Measurements from ENCODE around the gene NOX1.

NOX1 gene

GRCh38 chrX:100864657-100865391 lies 9.3 kb downstream of the NOX1 start:
- Histone ChIP-seq H3K27me3 (ENCODE audit: control insufficient read depth, insufficient read depth, low read length) (no peaks in the 10 kb centered on the region), H3K4me3 (ENCODE audit: low read depth, low read length) (no peak overlapping the region), H3K9ac (ENCODE audit: low read depth, low read length) (no peak overlapping the region), H3K9me3 (ENCODE audit: control insufficient read depth, insufficient read depth, low read length) (no peaks in the 10 kb centered on the region), H3K36me3 (ENCODE audit: control insufficient read depth, insufficient read depth, low read length) (no peaks in the 10 kb centered on the region), H3K4me1 (ENCODE audit: control insufficient read depth, insufficient read depth, low read length) (no peaks in the 10 kb centered on the region)

DNA sequence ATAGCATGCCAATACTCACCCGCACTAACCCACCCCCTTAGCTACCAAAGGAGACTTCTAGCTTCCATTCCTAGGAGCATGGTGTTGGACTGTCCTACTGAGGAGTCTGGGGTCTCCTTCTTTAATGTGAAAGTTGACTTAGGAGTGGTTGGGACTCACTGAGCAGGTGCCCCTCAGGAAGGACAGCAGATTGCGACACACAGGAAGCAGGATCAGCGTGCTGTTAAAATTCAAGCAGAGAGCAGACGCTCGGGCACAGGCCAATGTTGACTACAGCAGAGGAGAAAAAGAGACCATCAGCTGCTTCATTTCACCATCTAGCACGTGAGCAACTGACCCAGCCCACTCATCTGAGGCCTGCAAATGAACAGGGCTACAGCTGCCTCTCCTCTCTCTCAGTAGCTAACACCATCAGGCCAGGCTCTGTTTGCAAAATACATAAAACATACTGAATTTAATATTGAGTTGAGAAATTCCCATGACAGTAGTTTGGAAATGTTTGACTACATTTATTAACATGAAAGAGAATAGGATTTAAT lies 10.8 kb downstream of the NOX1 start:
- Histone ChIP-seq H3K9ac (ENCODE audit: low read depth, low read length) (no peak overlapping the region), H3K27me3 (ENCODE audit: control insufficient read depth, insufficient read depth, low read length) (no peaks in the 10 kb centered on the region), H3K4me3 (ENCODE audit: low read depth, low read length) (no peak overlapping the region), H3K9me3 (ENCODE audit: control insufficient read depth, insufficient read depth, low read length) (no peaks in the 10 kb centered on the region), H3K4me1 (ENCODE audit: control insufficient read depth, insufficient read depth, low read length) (no peaks in the 10 kb centered on the region), H3K36me3 (ENCODE audit: control insufficient read depth, insufficient read depth, low read length) (no peaks in the 10 kb centered on the region)

DNA sequence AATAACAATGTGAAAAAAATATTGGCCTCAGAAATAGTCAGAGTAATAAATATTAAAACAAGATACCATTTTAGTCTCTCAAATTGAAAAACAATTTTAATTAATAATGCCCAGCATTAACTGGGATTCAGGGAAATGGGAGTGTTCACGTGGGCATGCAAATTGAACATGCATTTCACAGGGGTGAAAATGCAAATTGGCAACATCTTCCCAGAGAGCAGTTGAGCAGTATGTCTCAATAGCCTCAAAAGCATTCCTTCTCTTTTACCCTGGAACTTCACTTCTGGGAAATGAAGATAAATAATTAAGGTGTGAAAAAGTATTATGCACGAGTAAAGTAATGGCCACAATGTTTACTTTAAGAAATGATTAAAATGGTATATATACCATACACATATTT lies 21.3 kb downstream of the NOX1 start:
- Histone ChIP-seq H3K9ac (ENCODE audit: low read depth, low read length) (no peak overlapping the region), H3K4me1 (ENCODE audit: control insufficient read depth, insufficient read depth, low read length) (no peaks in the 10 kb centered on the region), H3K9me3 (ENCODE audit: control insufficient read depth, insufficient read depth, low read length) (no peaks in the 10 kb centered on the region), H3K36me3 (ENCODE audit: control insufficient read depth, insufficient read depth, low read length) (no peaks in the 10 kb centered on the region), H3K4me3 (ENCODE audit: low read depth, low read length) (no peak overlapping the region), H3K27me3 (ENCODE audit: control insufficient read depth, insufficient read depth, low read length) (no peaks in the 10 kb centered on the region)

DNA sequence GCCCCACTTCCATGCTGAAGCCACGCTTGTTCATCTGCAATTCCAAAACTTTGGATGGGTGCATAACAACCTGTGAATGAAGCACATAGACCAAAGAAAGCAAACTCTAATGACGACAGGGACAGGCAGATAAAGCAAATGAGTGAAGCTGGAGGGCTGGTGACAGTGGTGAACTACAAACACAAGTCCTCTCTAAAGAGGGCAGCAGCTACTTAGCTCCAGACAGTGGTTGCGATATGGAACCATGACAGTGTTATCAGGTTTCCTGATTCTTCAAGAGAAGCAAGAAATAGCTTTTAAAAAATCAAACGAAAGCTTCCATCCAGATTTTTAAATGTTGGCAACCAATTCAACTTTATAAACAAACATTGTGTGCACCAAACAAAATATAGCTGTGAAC lies 23.8 kb downstream of the NOX1 start:
- Histone ChIP-seq H3K9me3 (ENCODE audit: control insufficient read depth, insufficient read depth, low read length) (no peaks in the 10 kb centered on the region), H3K4me3 (ENCODE audit: low read depth, low read length) (no peak overlapping the region), H3K36me3 (ENCODE audit: control insufficient read depth, insufficient read depth, low read length) (no peaks in the 10 kb centered on the region), H3K27me3 (ENCODE audit: control insufficient read depth, insufficient read depth, low read length) (no peaks in the 10 kb centered on the region), H3K4me1 (ENCODE audit: control insufficient read depth, insufficient read depth, low read length) (no peaks in the 10 kb centered on the region), H3K9ac (ENCODE audit: low read depth, low read length) (no peak overlapping the region)

GRCh38 chrX:100831219-100831946 lies 42.8 kb downstream of the NOX1 start:
- Histone ChIP-seq H3K9ac (ENCODE audit: low read depth, low read length) (no peak overlapping the region), H3K27me3 (ENCODE audit: control insufficient read depth, insufficient read depth, low read length) (no peaks in the 10 kb centered on the region), H3K4me1 (ENCODE audit: control insufficient read depth, insufficient read depth, low read length) (no peaks in the 10 kb centered on the region), H3K4me3 (ENCODE audit: low read depth, low read length) (no peak overlapping the region), H3K9me3 (ENCODE audit: control insufficient read depth, insufficient read depth, low read length) (peaks cover 3% of the 10 kb centered on the region), H3K36me3 (ENCODE audit: control insufficient read depth, insufficient read depth, low read length) (peaks cover 6% of the 10 kb centered on the region)

- no peak overlapping the region for H3K4me3 ChIP-seq (ENCODE audit: low read depth, low read length)
- no peak overlapping the region for H3K9ac ChIP-seq (ENCODE audit: low read depth, low read length)
- H3K27me3 ChIP-seq (ENCODE audit: control insufficient read depth, insufficient read depth, low read length): no peaks in the 10 kb centered on the region
- no peaks in the 10 kb centered on the region for H3K4me1 ChIP-seq (ENCODE audit: control insufficient read depth, insufficient read depth, low read length)
- H3K36me3 ChIP-seq (ENCODE audit: control insufficient read depth, insufficient read depth, low read length): peaks cover 6% of the 10 kb centered on the region
- peaks cover 3% of the 10 kb centered on the region for H3K9me3 ChIP-seq (ENCODE audit: control insufficient read depth, insufficient read depth, low read length)
Observed at GRCh38 chrX:100830547-100830946, 43.6 kb downstream of the NOX1 start.

DNA sequence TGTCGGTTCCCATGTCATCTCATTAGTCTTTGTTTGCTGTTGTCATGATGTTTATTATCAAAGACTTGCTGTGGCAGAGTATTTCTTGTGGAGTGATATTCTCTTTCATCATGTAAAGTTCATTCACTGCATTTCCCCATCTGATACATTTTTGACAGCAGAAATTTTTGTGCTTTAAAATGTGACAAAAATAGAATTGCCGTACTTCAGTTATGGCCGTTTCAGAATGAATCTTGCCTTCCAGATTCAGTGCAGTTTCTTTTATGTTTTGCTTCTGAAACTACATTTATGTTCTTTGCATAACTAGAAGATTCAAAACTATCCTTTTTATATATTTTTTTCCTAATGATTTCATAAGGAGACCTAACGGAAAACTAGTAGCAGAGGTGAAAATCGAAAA lies 44.0 kb downstream of the NOX1 start:
- Histone ChIP-seq H3K9me3 (ENCODE audit: control insufficient read depth, insufficient read depth, low read length) (peaks cover 3% of the 10 kb centered on the region), H3K4me3 (ENCODE audit: low read depth, low read length) (no peak overlapping the region), H3K4me1 (ENCODE audit: control insufficient read depth, insufficient read depth, low read length) (no peaks in the 10 kb centered on the region), H3K27me3 (ENCODE audit: control insufficient read depth, insufficient read depth, low read length) (no peaks in the 10 kb centered on the region), H3K9ac (ENCODE audit: low read depth, low read length) (no peak overlapping the region), H3K36me3 (ENCODE audit: control insufficient read depth, insufficient read depth, low read length) (peaks cover 6% of the 10 kb centered on the region)

DNA sequence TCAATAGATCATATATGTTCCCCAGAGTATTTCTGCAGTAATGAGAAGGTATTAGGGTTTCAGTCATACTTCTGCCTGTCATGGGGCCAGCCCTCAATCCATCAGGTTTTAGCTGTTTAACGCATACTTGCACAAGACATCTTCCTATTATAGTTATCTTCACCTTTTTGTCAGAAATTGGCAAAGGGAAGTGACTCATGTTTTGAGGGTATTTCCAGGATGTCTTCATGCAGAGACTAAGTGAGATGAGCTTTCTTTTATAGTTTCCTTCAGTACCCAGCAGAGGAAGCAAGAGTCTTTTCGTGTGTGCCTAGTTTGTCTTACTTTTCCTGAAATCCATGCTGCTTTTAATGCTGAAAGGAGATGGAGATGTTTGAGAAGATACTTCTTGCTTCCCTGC lies 44.4 kb downstream of the NOX1 start:
- no peak overlapping the region for H3K9ac ChIP-seq (ENCODE audit: low read depth, low read length)
- peaks cover 3% of the 10 kb centered on the region for H3K9me3 ChIP-seq (ENCODE audit: control insufficient read depth, insufficient read depth, low read length)
- H3K27me3 ChIP-seq (ENCODE audit: control insufficient read depth, insufficient read depth, low read length): no peaks in the 10 kb centered on the region
- H3K4me1 ChIP-seq (ENCODE audit: control insufficient read depth, insufficient read depth, low read length): no peaks in the 10 kb centered on the region
- H3K4me3 ChIP-seq (ENCODE audit: low read depth, low read length): no peak overlapping the region
- H3K36me3 ChIP-seq (ENCODE audit: control insufficient read depth, insufficient read depth, low read length): peaks cover 6% of the 10 kb centered on the region

- Histone ChIP-seq H3K9me3 (ENCODE audit: control insufficient read depth, insufficient read depth, low read length) (no peaks in the 10 kb centered on the region), H3K9ac (ENCODE audit: low read depth, low read length) (peak within 1 kb of the TSS; percentile 76), H3K4me3 (ENCODE audit: low read depth, low read length) (peak within 1 kb of the TSS; percentile 84), H3K4me1 (ENCODE audit: control insufficient read depth, insufficient read depth, low read length) (no peaks in the 10 kb centered on the region), H3K36me3 (ENCODE audit: control insufficient read depth, insufficient read depth, low read length) (peaks cover 7% of the 10 kb centered on the region), H3K27me3 (ENCODE audit: control insufficient read depth, insufficient read depth, low read length) (peaks cover 24% of the 10 kb centered on the region)
Observed at GRCh38 chrX:100819837-100820666, 54.1 kb downstream of the NOX1 start, which contains the start of gene CSTF2. Gene CSTF2 (plus strand): TSS chrX:100820391. CDS start chrX:100820417, 26 bp downstream.

GRCh38 chrX:100819534-100819836 lies 54.7 kb downstream of the NOX1 start:
- Histone ChIP-seq H3K9ac (ENCODE audit: low read depth, low read length) (no peak overlapping the region), H3K9me3 (ENCODE audit: control insufficient read depth, insufficient read depth, low read length) (no peaks in the 10 kb centered on the region), H3K27me3 (ENCODE audit: control insufficient read depth, insufficient read depth, low read length) (peaks cover 24% of the 10 kb centered on the region), H3K4me3 (ENCODE audit: low read depth, low read length) (peak overlapping the region; percentile 84), H3K4me1 (ENCODE audit: control insufficient read depth, insufficient read depth, low read length) (no peaks in the 10 kb centered on the region), H3K36me3 (ENCODE audit: control insufficient read depth, insufficient read depth, low read length) (peaks cover 7% of the 10 kb centered on the region)

DNA sequence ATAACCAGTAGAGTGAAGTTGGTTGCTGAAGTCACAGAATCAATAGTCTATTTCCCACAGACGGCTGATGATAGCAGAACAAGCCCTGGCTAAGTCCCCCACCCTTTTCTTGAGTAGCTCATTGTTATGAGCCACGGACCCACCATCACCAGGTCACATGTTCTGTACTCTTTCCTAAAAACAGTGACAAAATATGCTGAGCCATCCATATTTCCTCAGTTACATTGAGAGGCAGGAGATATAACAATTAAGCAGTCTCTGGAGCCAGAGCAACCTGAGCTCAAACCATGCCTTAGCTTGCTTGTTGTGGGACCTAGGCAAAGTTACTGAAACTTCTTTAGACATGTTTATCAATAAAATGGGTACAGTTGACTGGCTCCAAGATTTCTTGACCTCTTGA lies 56.8 kb downstream of the NOX1 start:
- no peak overlapping the region for H3K4me3 ChIP-seq (ENCODE audit: low read depth, low read length)
- H3K9me3 ChIP-seq (ENCODE audit: control insufficient read depth, insufficient read depth, low read length): no peaks in the 10 kb centered on the region
- H3K27me3 ChIP-seq (ENCODE audit: control insufficient read depth, insufficient read depth, low read length): peaks cover 24% of the 10 kb centered on the region
- no peak overlapping the region for H3K9ac ChIP-seq (ENCODE audit: low read depth, low read length)
- H3K36me3 ChIP-seq (ENCODE audit: control insufficient read depth, insufficient read depth, low read length): peaks cover 3% of the 10 kb centered on the region
- H3K4me1 ChIP-seq (ENCODE audit: control insufficient read depth, insufficient read depth, low read length): no peaks in the 10 kb centered on the region

Measured in iPS-15b (cell line).